DND-41 (cell line): ENCODE measurements around the gene CUL3.

Source experiments
- ATAC-seq: fragments of 200-7000 bp; cut with Tn5 transposase; 3 replicates; pipeline ENCODE4 v1.9.1; 2021; ENCODE audit warnings: low read depth; ENCODE audit not compliant: insufficient read depth
- DNase-seq: peaks from one replicate; pipeline ENCODE4 v3.0.0-alpha.2; 2020
- H2AFZ ChIP-seq: 2 replicates; pipeline ENCODE4 v1.6.0; 2012; ENCODE audit warnings: low read depth, low read length
- H3K27ac ChIP-seq: 2 replicates; pipeline ENCODE4 v1.5.1; 2012; ENCODE audit warnings: low read length, inconsistent platforms
- H3K27me3 ChIP-seq: fragments of 200-600 bp; sonication (generic); 2 replicates; pipeline ENCODE4 v1.6.0; 2012; ENCODE audit warnings: low read length, mild to moderate bottlenecking, inconsistent platforms; ENCODE audit not compliant: insufficient read depth, poor library complexity
- H3K36me3 ChIP-seq: 2 replicates; pipeline ENCODE4 v1.5.1; 2012; ENCODE audit warnings: low read length, inconsistent platforms; ENCODE audit not compliant: insufficient read depth
- H3K4me1 ChIP-seq: 2 replicates; pipeline ENCODE4 v1.5.1; 2012; ENCODE audit warnings: mild to moderate bottlenecking, low read length; ENCODE audit not compliant: insufficient read depth
- H3K4me2 ChIP-seq: 2 replicates; pipeline ENCODE4 v1.6.0; 2012; ENCODE audit warnings: mild to moderate bottlenecking, moderate library complexity, low read length, inconsistent platforms; ENCODE audit not compliant: insufficient read depth
- H3K4me3 ChIP-seq, 2 experiments: fragments of 200-600 bp in 1 of 2; shearing (Covaris generic) in 1 of 2; 2 replicates each; pipeline ENCODE4 v1.5.1; 2012 to 2016; ENCODE audit warnings: inconsistent platforms in 2 of 2, low read length in 2 of 2, mild to moderate bottlenecking in 2 of 2, low read depth in 1 of 2, moderate library complexity in 1 of 2
- H3K79me2 ChIP-seq: 2 replicates; pipeline ENCODE4 v1.6.0; 2012; ENCODE audit warnings: low read length, inconsistent platforms; ENCODE audit not compliant: insufficient read depth
- H3K9ac ChIP-seq: 2 replicates; pipeline ENCODE4 v1.6.0; 2012; ENCODE audit warnings: low read depth, mild to moderate bottlenecking, inconsistent platforms, low read length, moderate library complexity
- H3K9me3 ChIP-seq: 2 replicates; pipeline ENCODE4 v1.5.1; 2012; ENCODE audit warnings: low read length, moderate library complexity, mild to moderate bottlenecking, inconsistent platforms; ENCODE audit not compliant: insufficient read depth, severe bottlenecking
- H4K20me1 ChIP-seq: 2 replicates; pipeline ENCODE4 v1.6.0; 2012; ENCODE audit warnings: low read length; ENCODE audit not compliant: insufficient read depth
- EZH2 ChIP-seq: IDR thresholded peaks from 3 replicates; pipeline ENCODE4 v1.6.1; 2012; ENCODE audit warnings: borderline replicate concordance, low read depth, mild to moderate bottlenecking, moderate library complexity, low read length, inconsistent platforms; ENCODE audit not compliant: severe bottlenecking
- TF ChIP-seq, protein P1 (sequence below): IDR thresholded peaks from 2 replicates; pipeline ENCODE4 v1.5.1; 2012; ENCODE audit warnings: borderline replicate concordance, low read length, moderate library complexity, mild to moderate bottlenecking; ENCODE audit not compliant: poor library complexity, severe bottlenecking; ENCODE audit errors: extremely low read depth

CUL3 gene

DNA sequence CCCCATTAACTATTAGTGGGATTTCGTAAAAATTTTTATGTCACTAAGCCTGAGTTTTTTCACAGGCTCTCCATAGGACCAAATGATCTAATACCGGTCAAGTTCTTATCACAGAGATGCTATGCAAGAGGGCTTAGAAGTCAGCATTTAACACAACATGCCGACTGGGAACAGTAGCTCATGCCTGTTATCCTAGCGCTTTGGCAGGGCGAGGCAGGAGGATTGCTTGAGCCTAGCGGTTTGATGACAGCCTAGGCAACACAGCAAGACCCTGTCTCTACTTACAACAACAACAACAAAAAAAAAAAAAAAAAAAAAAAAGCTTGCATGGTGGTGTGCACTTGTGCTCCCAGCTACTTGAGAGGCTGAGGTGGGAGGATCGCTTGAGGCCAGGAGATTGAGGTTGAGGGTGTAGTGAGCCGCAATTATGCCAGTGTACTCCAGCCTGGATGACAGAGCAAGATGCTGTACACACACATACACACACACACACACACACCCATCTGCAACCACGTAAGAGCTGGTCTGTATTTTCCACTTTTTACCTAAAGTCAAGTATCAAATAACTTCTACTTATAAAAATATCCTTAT, 115.7 kb downstream of the CUL3 start:
- Histone ChIP-seq H3K9ac (no peak overlapping the region), H3K9me3 (no peaks in the 10 kb centered on the region), H3K4me3 (no peak overlapping the region), H3K27ac (no peak overlapping the region), H3K4me2 (no peak overlapping the region), H3K27me3 (no peaks in the 10 kb centered on the region), H4K20me1 (no peaks in the 10 kb centered on the region), H3K79me2 (no peaks in the 10 kb centered on the region), H2AFZ (no peak overlapping the region), H3K4me1 (no peaks in the 10 kb centered on the region), H3K36me3 (peaks cover 12% of the 10 kb centered on the region)
- peak; percentile 25; the same call in 1 of the 3 replicates for ATAC-seq
- DNase-seq = no peak
- TF ChIP-seq EZH2 = no peak
- TF ChIP-seq, protein P1, sequence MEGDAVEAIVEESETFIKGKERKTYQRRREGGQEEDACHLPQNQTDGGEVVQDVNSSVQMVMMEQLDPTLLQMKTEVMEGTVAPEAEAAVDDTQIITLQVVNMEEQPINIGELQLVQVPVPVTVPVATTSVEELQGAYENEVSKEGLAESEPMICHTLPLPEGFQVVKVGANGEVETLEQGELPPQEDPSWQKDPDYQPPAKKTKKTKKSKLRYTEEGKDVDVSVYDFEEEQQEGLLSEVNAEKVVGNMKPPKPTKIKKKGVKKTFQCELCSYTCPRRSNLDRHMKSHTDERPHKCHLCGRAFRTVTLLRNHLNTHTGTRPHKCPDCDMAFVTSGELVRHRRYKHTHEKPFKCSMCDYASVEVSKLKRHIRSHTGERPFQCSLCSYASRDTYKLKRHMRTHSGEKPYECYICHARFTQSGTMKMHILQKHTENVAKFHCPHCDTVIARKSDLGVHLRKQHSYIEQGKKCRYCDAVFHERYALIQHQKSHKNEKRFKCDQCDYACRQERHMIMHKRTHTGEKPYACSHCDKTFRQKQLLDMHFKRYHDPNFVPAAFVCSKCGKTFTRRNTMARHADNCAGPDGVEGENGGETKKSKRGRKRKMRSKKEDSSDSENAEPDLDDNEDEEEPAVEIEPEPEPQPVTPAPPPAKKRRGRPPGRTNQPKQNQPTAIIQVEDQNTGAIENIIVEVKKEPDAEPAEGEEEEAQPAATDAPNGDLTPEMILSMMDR = no peak

DNA sequence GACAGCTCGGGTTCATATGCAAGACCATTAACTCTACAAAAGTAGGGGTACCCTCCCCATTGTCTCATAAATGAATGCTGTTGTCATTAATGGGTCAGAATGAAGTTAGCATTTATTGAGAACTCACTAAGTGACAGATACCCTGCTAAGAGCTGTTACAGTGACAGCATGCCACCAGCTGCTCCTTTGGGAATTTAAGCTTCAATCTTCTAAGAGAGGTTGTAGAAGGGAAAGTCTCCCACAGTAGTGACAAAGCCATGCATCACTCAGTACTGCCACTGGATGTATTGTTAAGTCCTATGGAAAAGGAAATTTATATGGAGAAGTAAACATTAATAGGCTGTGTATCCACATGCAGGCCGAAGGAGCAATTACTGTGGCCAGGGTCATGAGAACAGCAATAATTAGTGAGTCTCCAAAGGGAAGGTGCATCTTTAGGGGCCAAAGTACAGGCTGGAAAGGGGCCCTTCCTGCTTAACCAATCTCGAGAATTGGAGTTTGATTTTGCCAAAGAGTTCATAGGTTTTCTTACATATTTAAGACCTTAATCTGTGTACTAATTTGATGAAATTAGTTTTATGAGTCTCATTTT, 118.8 kb downstream of the CUL3 start:
- no peak overlapping the region for H2AFZ ChIP-seq
- ATAC-seq (no peak; the same call in 2 of the 3 replicates), DNase-seq (no peak)
- H3K27me3 ChIP-seq = no peaks in the 10 kb centered on the region
- no peaks in the 10 kb centered on the region for H3K9me3 ChIP-seq
- H3K27ac ChIP-seq = no peak overlapping the region
- H3K9ac ChIP-seq = no peak overlapping the region
- no peaks in the 10 kb centered on the region for H3K4me1 ChIP-seq
- H4K20me1 ChIP-seq = no peaks in the 10 kb centered on the region
- no peaks in the 10 kb centered on the region for H3K36me3 ChIP-seq
- H3K4me3 ChIP-seq = no peak overlapping the region
- no peak for TF ChIP-seq EZH2
- TF ChIP-seq, protein P1 = no peak
- no peak overlapping the region for H3K4me2 ChIP-seq
- H3K79me2 ChIP-seq = no peaks in the 10 kb centered on the region

DNA sequence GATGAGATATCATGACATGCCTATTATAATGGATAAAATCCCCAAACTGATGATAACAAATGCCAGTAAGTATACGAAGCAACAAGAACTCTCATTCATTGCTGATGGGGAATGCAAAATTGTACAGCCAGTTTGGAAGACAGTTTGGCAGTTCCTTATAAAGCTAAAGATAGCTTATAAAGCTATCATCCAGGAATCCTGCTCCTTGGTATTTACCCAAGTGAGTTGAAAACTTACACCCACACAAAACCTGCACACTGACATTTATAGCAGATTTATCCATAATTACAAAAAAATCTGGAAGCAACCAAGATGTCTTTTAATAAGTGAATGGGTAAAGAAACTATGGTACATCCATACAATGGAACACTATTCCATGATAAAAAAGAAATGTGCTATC, 123.8 kb downstream of the CUL3 start:
- DNase-seq = no peak
- no peak overlapping the region for H3K4me2 ChIP-seq
- no peaks in the 10 kb centered on the region for H3K79me2 ChIP-seq
- H3K9ac ChIP-seq = no peak overlapping the region
- no peak overlapping the region for H3K27ac ChIP-seq
- no peaks in the 10 kb centered on the region for H3K36me3 ChIP-seq
- no peak for ATAC-seq
- H2AFZ ChIP-seq = no peak overlapping the region
- H3K4me1 ChIP-seq = no peaks in the 10 kb centered on the region
- no peaks in the 10 kb centered on the region for H3K27me3 ChIP-seq
- TF ChIP-seq EZH2 = no peak
- TF ChIP-seq, protein P1 = no peak
- H4K20me1 ChIP-seq = no peaks in the 10 kb centered on the region
- no peak overlapping the region for H3K4me3 ChIP-seq
- no peaks in the 10 kb centered on the region for H3K9me3 ChIP-seq
